Tibial nerve (tissue), 4 donors: ENCODE measurements around the gene NEGR1.

Experiments used
- EP300 ChIP-seq, 2 donors: sonication (generic); formaldehyde crosslinking; IDR thresholded peaks; one replicate each; pipeline ENCODE4 v1.6.1; 2017; ENCODE audit warnings: antibody characterized with exemption in 2 of 2, mild to moderate bottlenecking in 1 of 2
- POLR2A ChIP-seq, 2 donors: fragments of 450-650 bp; IDR thresholded peaks; one replicate each; pipeline ENCODE4 v1.6.1; 2017; ENCODE audit warnings: antibody characterized with exemption in 2 of 2, mild to moderate bottlenecking in 2 of 2, moderate library complexity in 2 of 2
- TF ChIP-seq, protein P1 (sequence below), 5 experiments: fragments of 200-600 bp in 3 of 5; fragments of 450-650 bp in 2 of 5; sonication (generic) in 3 of 5; IDR thresholded peaks; one replicate each; pipeline ENCODE4 v1.5.1; 2016 to 2019; ENCODE audit warnings: antibody characterized with exemption in 5 of 5, mild to moderate bottlenecking in 3 of 5, moderate library complexity in 2 of 5

DNA sequence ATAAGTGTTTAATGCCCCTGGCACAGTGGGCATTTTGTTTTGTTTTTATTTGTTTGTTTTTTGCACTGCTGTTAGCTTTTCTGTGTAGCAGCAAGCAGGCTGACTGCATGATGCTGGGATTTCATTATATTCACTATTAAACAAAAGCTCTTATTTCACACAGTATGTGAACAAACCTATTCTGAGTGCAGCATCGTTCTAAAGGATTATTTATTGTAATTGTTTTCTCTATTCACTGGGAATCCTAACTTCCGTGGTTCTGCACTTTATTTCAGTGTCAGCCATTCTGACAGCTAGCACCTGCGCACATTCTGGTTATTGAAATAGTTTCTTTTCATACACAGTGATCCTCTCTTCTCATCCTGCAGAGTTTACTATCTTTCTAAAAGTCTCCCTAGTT, 595.0 kb downstream of the NEGR1 start:
- TF ChIP-seq, protein P1, sequence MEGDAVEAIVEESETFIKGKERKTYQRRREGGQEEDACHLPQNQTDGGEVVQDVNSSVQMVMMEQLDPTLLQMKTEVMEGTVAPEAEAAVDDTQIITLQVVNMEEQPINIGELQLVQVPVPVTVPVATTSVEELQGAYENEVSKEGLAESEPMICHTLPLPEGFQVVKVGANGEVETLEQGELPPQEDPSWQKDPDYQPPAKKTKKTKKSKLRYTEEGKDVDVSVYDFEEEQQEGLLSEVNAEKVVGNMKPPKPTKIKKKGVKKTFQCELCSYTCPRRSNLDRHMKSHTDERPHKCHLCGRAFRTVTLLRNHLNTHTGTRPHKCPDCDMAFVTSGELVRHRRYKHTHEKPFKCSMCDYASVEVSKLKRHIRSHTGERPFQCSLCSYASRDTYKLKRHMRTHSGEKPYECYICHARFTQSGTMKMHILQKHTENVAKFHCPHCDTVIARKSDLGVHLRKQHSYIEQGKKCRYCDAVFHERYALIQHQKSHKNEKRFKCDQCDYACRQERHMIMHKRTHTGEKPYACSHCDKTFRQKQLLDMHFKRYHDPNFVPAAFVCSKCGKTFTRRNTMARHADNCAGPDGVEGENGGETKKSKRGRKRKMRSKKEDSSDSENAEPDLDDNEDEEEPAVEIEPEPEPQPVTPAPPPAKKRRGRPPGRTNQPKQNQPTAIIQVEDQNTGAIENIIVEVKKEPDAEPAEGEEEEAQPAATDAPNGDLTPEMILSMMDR (IDR thresholded peaks at IDR 0.05): no peak
- no peak for TF ChIP-seq POLR2A (IDR thresholded peaks at IDR 0.05)
- no peak for TF ChIP-seq EP300 (IDR thresholded peaks at IDR 0.05)
